Vagina (tissue), 2 donors: ENCODE measurements around the gene MIS18BP1.

ENCODE experiments used
- CTCF ChIP-seq, 3 experiments: fragments of 450-650 bp in 2 of 3; fragments of 200-600 bp in 1 of 3; sonication (generic) in 1 of 3; IDR thresholded peaks; one replicate each; pipeline ENCODE4 v1.5.1; 2017 to 2019; ENCODE audit warnings: antibody characterized with exemption in 3 of 3, mild to moderate bottlenecking in 2 of 3, moderate library complexity in 2 of 3
- POLR2A ChIP-seq, 2 donors: fragments of 450-650 bp; IDR thresholded peaks; one replicate each; pipeline ENCODE4 v1.6.1; 2017; ENCODE audit warnings: antibody characterized with exemption in 2 of 2, mild to moderate bottlenecking in 2 of 2, moderate library complexity in 2 of 2

- TF ChIP-seq POLR2A (IDR thresholded peaks at IDR 0.05) (no peak), CTCF (IDR thresholded peaks at IDR 0.05) (no peak)
These were observed 6.3 kb downstream of the MIS18BP1 start for GRCh38 chr14:45246691-45247090.
